Measurements from ENCODE around the gene TUBA1B. TPM values are rescaled to one million over a fixed set of nuclear protein-coding genes. Genes with fewer than 3 reads are reported as not detected.

TUBA1B gene
- polyA plus RNA-seq, 3 donors = 920 to 1,214 (median 1,042) TPM

Other genes starting within 250 kb of the TUBA1B start
- gene FKBP11, start 205.9 kb downstream of the TUBA1B start, polyA plus RNA-seq (ENCODE audit: insufficient read length in 3 of 3) = 10 to 100 TPM; 16.2 to 18.9 (median 18.6) TPM
- gene ARF3, start 173.9 kb downstream of the TUBA1B start, polyA plus RNA-seq (ENCODE audit: insufficient read length in 3 of 3) = 100 to 1,000 TPM; 124 to 132 (median 130) TPM
- gene WNT10B, start 159.7 kb downstream of the TUBA1B start, polyA plus RNA-seq (ENCODE audit: insufficient read length in 3 of 3) = under 1 TPM in 2 of 3 donors, not detected in 1; 0.08 to 0.33 TPM
- not detected for gene WNT1, start 153.1 kb downstream of the TUBA1B start, polyA plus RNA-seq (ENCODE audit: insufficient read length in 3 of 3)
- gene DDN, start 132.0 kb downstream of the TUBA1B start, polyA plus RNA-seq (ENCODE audit: insufficient read length in 3 of 3) = 10 to 100 TPM; 75.3 to 85.3 (median 78.9) TPM
- 10 to 100 TPM; 76.4 to 87.5 (median 80.4) TPM for gene PRKAG1, start 112.6 kb downstream of the TUBA1B start, polyA plus RNA-seq (ENCODE audit: insufficient read length in 3 of 3)
- gene KMT2D, start 70.6 kb downstream of the TUBA1B start, polyA plus RNA-seq (ENCODE audit: insufficient read length in 3 of 3) = 10 to 100 TPM; 44.6 to 67.6 (median 57.7) TPM
- 1 to 10 TPM; 1.6 to 2.2 (median 2.1) TPM for gene RHEBL1, start 61.4 kb downstream of the TUBA1B start, polyA plus RNA-seq (ENCODE audit: insufficient read length in 3 of 3)
- gene DHH, start 36.6 kb downstream of the TUBA1B start, polyA plus RNA-seq (ENCODE audit: insufficient read length in 3 of 3) = under 1 TPM; 0.26 to 0.56 (median 0.44) TPM
- 100 to 1,000 TPM in 1 of 3 donors, 10 to 100 TPM in 2; 72.3 to 116 (median 76.4) TPM for gene LMBR1L, start 20.5 kb downstream of the TUBA1B start, polyA plus RNA-seq (ENCODE audit: insufficient read length in 3 of 3)
- gene TUBA1A, start 57.7 kb upstream of the TUBA1B start, polyA plus RNA-seq (ENCODE audit: insufficient read length in 3 of 3) = 100 to 1,000 TPM; 362 to 473 (median 423) TPM
- gene TUBA1C, start 133.7 kb upstream of the TUBA1B start, polyA plus RNA-seq (ENCODE audit: insufficient read length in 3 of 3) = 100 to 1,000 TPM; 110 to 155 (median 144) TPM
- gene PRPH, start 163.8 kb upstream of the TUBA1B start, polyA plus RNA-seq (ENCODE audit: insufficient read length in 3 of 3) = under 1 TPM; 0.32 to 0.43 (median 0.34) TPM
- 10 to 100 TPM; 24.5 to 27.5 (median 27.4) TPM for gene TROAP, start 191.9 kb upstream of the TUBA1B start, polyA plus RNA-seq (ENCODE audit: insufficient read length in 3 of 3)
- 1 to 10 TPM in 2 of 3 donors, under 1 TPM in 1; 0.98 to 2.2 (median 1.6) TPM for gene C1QL4, start 205.8 kb upstream of the TUBA1B start, polyA plus RNA-seq (ENCODE audit: insufficient read length in 3 of 3)
- 10 to 100 TPM; 18.4 to 26.7 (median 22.1) TPM for gene DNAJC22, start 215.5 kb upstream of the TUBA1B start, polyA plus RNA-seq (ENCODE audit: insufficient read length in 3 of 3)
- 10 to 100 TPM; 51.0 to 63.3 (median 52.7) TPM for gene SPATS2, start 236.1 kb upstream of the TUBA1B start, polyA plus RNA-seq (ENCODE audit: insufficient read length in 3 of 3)